ENCODE data around the gene IRF4.

IRF4 gene

GRCh38 chr6:408148-408547 lies 16.6 kb downstream of the IRF4 start:
- H3K4me3 ChIP-seq (ENCODE audit: low read depth, low read length) = no peak overlapping the region
- no peak for TF ChIP-seq CTCF (IDR thresholded peaks at IDR 0.05; ENCODE audit: low read depth, low read length, missing control alignments)
- no peak for DNase-seq (ENCODE audit: low read depth)

GRCh38 chr6:408599-409102 lies 17.1 kb downstream of the IRF4 start:
- H3K4me3 ChIP-seq (ENCODE audit: low read depth, low read length) = no peak overlapping the region
- DNase-seq (ENCODE audit: low read depth) = no peak
- TF ChIP-seq CTCF (IDR thresholded peaks at IDR 0.05; ENCODE audit: low read depth, low read length, missing control alignments) = peak; percentile 26

GRCh38 chr6:409370-409972 lies 17.9 kb downstream of the IRF4 start:
- H3K4me3 ChIP-seq (ENCODE audit: low read depth, low read length) = no peak overlapping the region
- no peak for TF ChIP-seq CTCF (IDR thresholded peaks at IDR 0.05; ENCODE audit: low read depth, low read length, missing control alignments)
- no peak for DNase-seq (ENCODE audit: low read depth)

GRCh38 chr6:410555-411395 lies 19.2 kb downstream of the IRF4 start:
- H3K4me3 ChIP-seq (ENCODE audit: low read depth, low read length) = no peak overlapping the region
- no peak for DNase-seq (ENCODE audit: low read depth)
- no peak for TF ChIP-seq CTCF (IDR thresholded peaks at IDR 0.05; ENCODE audit: low read depth, low read length, missing control alignments)

- no peak for TF ChIP-seq CTCF (IDR thresholded peaks at IDR 0.05; ENCODE audit: low read depth, low read length, missing control alignments)
- DNase-seq (ENCODE audit: low read depth) = no peak
- no peak overlapping the region for H3K4me3 ChIP-seq (ENCODE audit: low read depth, low read length)
Observed at GRCh38 chr6:411402-412145, 20.0 kb downstream of the IRF4 start.

- no peak overlapping the region for H3K4me3 ChIP-seq (ENCODE audit: low read depth, low read length)
- no peak for DNase-seq (ENCODE audit: low read depth)
- TF ChIP-seq CTCF (IDR thresholded peaks at IDR 0.05; ENCODE audit: low read depth, low read length, missing control alignments) = no peak
Observed at GRCh38 chr6:412146-412886, 20.8 kb downstream of the IRF4 start.

Data from GM12864 (cell line).